Stimulated activated CD8-positive, alpha-beta memory T cell treated with anti-CD3 and anti-CD28 coated beads, Interleukin-15, amount 100 ng/mL, for 48 hours (primary cell): ENCODE measurements around the gene AP4B1.
"Not testable (repeated sequence)": the region's sequence is repeated elsewhere in the genome, so short reads cannot be mapped to it uniquely, and the experiment has no call there.

Experiments used
- DNase-seq, 2 donors: peaks; one replicate each; pipeline ENCODE4 v3.0.0-alpha.2; 2020; ENCODE audit warnings: low read depth in 2 of 2

AP4B1 gene

DNA sequence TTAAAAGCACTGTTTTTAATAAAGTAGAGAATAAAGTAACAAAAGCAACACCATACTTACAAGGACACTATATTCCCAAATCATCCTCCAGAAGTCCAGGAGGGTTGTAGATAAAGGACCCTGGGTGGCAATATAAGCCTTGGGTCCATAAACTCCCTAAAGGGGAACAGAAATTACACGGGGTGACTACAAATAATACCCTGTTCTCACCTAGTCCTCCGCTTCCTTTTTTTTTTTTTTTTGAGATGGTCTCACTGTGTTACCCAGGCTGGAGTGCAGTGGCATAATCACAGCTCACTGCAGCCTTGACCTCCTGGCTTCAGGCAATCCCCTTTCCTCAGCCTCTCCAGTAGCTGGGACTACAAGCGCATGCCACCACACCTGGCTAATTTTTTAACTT, 46.2 kb downstream of the AP4B1 start:
- no peak for DNase-seq

DNA sequence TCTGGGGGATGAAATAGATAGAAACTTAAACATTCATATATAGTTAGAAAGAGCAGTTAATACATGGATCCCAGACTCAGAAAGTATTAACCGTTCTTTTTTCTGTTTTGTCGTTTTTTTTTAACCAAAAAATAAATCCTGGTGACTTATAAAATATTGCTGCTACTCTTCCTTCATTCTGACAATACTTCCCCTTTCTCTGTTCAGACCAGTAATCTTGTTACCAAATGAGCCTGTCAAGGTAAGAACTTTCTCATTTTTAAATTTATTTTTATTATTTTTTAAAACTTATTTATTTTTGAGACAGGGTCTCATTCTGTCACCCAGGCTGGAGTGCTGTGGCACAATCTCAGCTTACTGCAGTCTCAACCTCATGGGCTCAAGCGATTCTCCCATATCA, 46.8 kb downstream of the AP4B1 start:
- DNase-seq, result no peak

DNA sequence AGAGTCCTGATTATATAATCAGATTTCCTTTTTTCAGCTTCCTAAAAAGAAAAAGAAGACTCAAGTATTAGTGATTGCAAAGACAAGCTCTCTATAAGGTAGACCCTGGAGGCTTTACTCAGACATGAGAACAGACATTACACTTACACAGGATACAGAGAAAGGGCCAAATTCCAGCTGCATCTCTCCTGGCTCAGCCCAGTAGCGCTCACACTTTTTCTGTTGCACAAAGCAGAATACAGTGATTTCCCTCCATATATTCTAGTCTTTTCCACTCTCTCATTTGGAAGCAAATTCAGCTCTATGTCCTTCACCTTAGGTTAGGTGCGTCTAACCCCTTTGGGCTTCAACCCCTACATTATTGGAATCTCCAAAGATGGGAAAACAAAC, 48.2 kb downstream of the AP4B1 start:
- no peak for DNase-seq

DNA sequence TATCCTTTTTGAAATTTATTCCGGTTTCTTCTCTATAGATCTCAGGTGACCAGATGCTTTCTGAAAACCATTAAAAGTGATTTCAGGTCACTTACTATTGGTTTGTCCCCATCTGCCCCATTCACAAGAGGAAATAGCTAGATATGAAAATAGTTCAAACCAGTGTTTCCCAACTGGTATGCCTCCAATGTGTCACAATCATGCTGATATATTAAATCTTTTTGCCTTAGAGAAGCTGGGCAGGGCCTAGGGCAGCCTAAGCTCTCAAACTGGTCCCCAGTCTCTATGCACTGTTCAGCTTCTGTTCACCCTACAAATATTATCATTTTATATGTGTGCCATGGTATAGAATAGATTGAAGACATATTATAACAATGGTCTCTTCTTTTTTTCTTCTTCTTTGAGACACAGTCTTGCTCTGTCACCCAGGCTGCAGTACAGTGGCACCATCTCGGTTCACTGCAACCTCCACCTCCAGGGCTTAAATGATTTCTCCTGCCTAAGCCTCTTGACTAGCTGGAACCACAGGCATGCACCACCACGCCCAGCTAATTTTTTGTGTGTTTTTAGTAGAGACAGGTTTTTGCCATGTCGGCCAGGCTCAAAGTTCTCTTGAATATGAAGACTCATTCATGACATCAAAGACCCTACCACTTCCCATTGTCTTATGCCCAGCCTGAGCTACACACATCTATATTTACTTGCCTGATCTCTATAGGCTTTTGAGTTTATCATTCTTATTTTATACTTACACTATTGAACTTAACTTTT, 48.8 kb downstream of the AP4B1 start:
- no peak for DNase-seq

DNA sequence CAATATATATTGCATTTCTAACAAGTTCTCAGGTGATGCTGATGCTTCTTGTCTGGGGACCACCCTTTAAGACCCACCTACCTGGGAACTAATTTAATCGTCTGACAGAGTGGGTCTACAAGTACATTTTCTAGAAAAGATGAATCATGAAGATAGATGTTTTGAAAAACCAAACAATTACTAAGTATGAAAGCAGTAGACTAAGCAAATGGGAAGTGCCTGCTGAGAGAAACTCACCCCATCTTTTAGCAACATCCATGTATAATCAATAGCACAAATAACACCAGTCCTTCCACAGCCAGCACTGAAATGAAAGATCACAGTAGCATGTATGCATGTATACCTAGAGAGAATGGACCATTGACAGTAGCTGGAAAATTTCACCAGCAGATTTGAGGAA, 50.4 kb downstream of the AP4B1 start:
- DNase-seq, result no peak

DNA sequence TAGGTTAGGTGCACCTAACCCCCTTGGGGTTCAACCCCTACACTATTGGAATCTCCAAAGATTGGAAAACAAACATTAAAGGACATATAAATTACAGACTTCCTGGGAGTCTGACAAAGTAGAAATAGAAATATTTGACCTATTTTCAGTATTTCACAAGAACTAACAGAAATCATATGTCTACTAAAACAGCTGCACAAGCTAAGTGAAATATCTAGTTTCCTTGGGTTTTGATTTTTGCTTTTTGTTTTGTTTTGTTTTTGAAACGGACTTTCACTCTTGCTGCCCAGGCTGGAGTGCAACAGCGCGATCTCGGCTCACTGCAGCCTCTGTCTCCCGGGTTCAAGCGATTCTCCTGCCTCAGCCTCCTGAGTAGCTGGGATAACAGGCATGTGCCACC, 51.9 kb downstream of the AP4B1 start:
- not testable (repeated sequence) for DNase-seq

DNA sequence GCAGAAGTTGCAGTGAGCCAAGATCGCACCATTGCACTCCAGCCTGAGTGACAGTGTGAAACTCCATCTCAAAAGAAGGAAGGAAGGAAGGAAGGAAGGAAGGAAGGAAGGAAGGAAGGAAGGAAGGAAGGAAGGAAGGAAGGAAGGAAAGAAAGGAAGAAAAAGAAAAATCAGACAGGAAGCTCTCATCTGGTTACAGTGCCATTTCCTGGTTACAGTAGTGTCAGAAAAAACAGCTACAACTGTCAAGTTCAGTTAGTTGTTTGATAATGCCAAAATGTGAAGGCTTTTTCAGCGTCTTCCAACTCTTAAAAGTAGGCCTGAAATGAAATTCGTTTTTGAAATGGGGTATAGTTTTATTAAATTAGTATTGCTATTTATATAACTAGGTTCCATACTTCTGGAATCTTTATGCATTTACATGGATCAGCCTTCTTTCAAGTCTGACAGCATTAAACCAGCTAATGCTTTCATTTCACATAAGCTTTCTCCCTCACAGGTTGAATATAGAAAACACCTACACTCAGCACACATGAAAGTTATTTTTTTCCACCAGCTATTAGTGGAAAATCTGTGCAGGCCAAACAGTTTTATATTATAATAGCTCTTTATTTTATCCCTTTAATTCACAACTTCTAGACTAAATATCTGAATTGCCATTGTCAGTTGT, 54.3 kb downstream of the AP4B1 start:
- no peak for DNase-seq

DNA sequence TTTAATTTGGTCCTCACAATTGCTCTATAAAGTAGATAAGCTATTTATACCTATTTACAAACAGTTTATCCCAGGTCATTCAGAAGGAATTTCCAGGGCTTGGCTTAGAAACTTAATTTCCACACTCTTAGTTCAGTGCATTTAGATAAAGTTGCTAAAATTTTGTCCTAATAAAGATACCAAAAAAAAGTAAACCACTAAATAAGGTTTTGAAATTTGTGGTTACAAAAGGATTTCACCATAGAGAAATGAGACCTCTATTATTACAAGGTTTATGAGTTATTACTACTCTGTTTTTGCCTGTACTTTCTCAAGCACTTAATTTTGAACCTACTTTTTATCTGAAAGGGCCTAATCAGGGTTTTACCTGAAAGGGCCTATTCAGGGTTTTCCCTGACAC, 55.5 kb downstream of the AP4B1 start:
- no peak for DNase-seq

DNA sequence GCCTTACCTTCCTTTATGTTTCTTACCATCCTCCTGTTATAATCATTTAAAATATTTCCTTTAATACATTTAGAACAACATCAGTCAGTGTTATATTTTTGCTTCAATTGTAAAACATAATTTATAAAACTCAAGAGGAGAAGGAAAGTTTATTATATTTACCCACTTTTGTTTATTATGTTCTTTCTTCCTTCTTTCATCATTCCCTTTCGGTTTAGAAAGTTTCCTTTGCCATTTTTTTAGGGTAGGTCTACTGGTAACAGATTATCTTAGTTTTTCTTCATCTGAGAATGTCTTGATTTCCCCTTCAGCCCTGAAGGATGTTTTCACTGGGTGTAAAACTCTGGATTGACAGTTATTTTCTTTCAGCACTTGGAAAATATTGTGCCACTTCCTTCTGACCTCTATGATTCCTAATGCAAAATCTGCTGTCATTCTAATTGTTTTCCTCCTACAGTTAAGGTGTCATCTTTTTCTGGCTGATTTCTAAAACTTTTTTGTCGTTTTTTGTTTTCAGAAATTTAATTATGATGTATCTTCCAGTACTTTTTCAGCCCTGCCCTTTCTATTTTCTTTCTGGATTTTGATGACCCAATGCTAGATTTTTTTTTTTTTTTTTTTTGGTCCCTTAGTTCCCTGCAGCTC, 58.1 kb downstream of the AP4B1 start:
- no peak for DNase-seq
